ENCODE measurements around the gene AAK1. TPM values are rescaled to one million over a fixed set of nuclear protein-coding genes. Genes with fewer than 3 reads are reported as not detected.

Gene AAK1
- total RNA-seq, 1 experiment from 2014 or later, result 46.8 TPM

DNA sequence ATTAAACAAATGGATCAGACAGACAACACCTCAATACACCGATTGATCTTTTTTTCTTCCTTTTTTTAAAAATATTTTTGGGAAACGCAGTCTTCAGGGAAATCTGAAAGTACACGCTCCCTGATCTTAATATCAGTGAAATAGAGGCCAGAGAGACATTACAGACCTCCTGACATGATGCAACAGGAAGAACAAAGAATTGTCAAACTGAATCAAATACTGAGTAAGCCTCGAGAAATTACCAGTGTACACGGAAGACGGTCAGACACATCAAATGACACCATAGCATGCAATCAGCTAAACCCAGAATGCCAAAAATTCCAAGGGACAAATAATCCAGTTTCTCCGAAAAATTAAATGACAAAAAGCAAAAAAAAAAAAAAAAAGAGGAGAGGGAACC, 126.1 kb downstream of the AAK1 start:
- H2AFZ ChIP-seq (ENCODE audit: low read length), result no peak overlapping the region
- ChIA-PET POLR2A (ENCODE audit: unreplicated experiment) (no interaction called here), CTCF (no interaction called here)
- H3K4me2 ChIP-seq (ENCODE audit: low read length), result no peak overlapping the region
- no peaks in the 10 kb centered on the region for H3K9me2 ChIP-seq (replicated peaks; ENCODE audit: low read length)
- no peak for ATAC-seq
- H4K20me1 ChIP-seq (ENCODE audit: low read length), result no peaks in the 10 kb centered on the region
- peaks cover 10% of the 10 kb centered on the region for H3K4me1 ChIP-seq (ENCODE audit: insufficient read depth, low read length)
- TF ChIP-seq CTCF (conservative IDR thresholded peaks at IDR 0.05; ENCODE audit: low read depth, low read length) (no peak), EZH2 (IDR thresholded peaks at IDR 0.05; ENCODE audit: low read length, unreplicated experiment) (no peak), EZH2phosphoT487 (IDR thresholded peaks at IDR 0.05; ENCODE audit: borderline replicate concordance, low read length) (no peak)
- intact Hi-C loops (cut with micrococcal nuclease), result no loop called here
- no peak overlapping the region for H3K4me3 ChIP-seq (ENCODE audit: low read length)
- H3K27me3 ChIP-seq (ENCODE audit: low read length), result no peaks in the 10 kb centered on the region
- no peaks in the 10 kb centered on the region for H3F3A ChIP-seq (ENCODE audit: low read length, unreplicated experiment)
- H3K9me3 ChIP-seq (ENCODE audit: low read length), result no peaks in the 10 kb centered on the region
- H3K27ac ChIP-seq (ENCODE audit: low read length), result no peak overlapping the region
- H3K79me2 ChIP-seq (ENCODE audit: low read length), result no peaks in the 10 kb centered on the region
- no TSS peak for BruUV-seq (replicated peaks)
- DNase-seq, result no peak
- H3K36me3 ChIP-seq (ENCODE audit: low read depth, low read length), result peaks cover 24% of the 10 kb centered on the region
- H3K9ac ChIP-seq (ENCODE audit: low read length), result no peak overlapping the region

DNA sequence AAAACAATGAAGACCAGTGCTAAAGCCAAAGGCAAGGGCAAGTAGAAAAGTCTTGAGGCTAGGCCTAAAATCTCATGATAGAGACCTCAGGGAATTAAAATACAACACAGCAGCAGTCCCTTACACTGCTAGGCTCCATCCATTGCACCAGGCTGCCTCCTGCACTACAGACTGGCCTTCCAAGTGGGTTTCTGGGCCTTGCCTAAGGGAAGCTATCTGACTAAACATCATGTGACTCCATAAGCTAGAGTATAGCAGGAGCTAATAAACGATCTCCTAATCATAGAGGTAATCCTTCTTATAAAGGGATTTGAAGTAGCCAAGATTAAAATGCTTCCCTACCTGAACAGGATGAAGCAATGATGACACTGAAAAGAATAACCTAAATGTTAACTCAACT, 128.7 kb downstream of the AAK1 start:
- Histone ChIP-seq H3F3A (ENCODE audit: low read length, unreplicated experiment) (no peaks in the 10 kb centered on the region), H3K9ac (ENCODE audit: low read length) (no peak overlapping the region), H3K27ac (ENCODE audit: low read length) (no peak overlapping the region), H3K4me2 (ENCODE audit: low read length) (no peak overlapping the region), H4K20me1 (ENCODE audit: low read length) (no peaks in the 10 kb centered on the region), H3K9me2 (replicated peaks; ENCODE audit: low read length) (no peaks in the 10 kb centered on the region), H3K36me3 (ENCODE audit: low read depth, low read length) (peaks cover 34% of the 10 kb centered on the region), H3K4me3 (ENCODE audit: low read length) (no peak overlapping the region), H3K27me3 (ENCODE audit: low read length) (no peaks in the 10 kb centered on the region), H2AFZ (ENCODE audit: low read length) (no peak overlapping the region), H3K79me2 (ENCODE audit: low read length) (no peaks in the 10 kb centered on the region), H3K9me3 (ENCODE audit: low read length) (no peaks in the 10 kb centered on the region), H3K4me1 (ENCODE audit: insufficient read depth, low read length) (peaks cover 10% of the 10 kb centered on the region)
- CTCF ChIA-PET, result interaction anchor here (0.6 kb wide), 1 partner anchor 77 kb away, joined by 3 read pairs; no protein-coding TSS in a partner anchor
- TF ChIP-seq CTCF (conservative IDR thresholded peaks at IDR 0.05; ENCODE audit: low read depth, low read length) (no peak), EZH2phosphoT487 (IDR thresholded peaks at IDR 0.05; ENCODE audit: borderline replicate concordance, low read length) (no peak), EZH2 (IDR thresholded peaks at IDR 0.05; ENCODE audit: low read length, unreplicated experiment) (no peak)
- POLR2A ChIA-PET (ENCODE audit: unreplicated experiment), result no interaction called here
- intact Hi-C loops (cut with micrococcal nuclease), result no loop called here
- ATAC-seq, result no peak; the same call in 1 of the 2 replicates
- no TSS peak for BruUV-seq (replicated peaks)
- DNase-seq, result no peak

DNA sequence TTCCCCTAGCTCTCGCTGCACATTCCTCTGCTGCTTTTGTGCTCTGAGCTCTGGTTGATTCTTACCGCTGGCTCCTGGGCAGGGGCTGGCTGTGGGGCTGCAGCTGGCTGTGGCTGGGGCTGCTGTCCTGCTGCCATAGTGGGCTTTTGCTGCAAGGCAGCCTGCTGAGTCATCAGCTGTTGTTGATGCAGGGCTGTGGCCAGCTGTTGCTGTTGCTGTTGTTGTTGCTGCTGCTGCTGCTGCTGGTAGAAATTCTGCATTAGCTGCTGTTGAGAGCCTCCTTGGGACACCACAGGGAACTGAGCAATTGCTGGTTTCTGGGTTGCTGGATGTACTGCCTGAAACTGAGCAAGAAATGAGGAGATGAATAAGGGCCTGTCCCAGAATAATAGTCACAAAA, 129.1 kb downstream of the AAK1 start:
- no peak for DNase-seq
- no peak overlapping the region for H3K9ac ChIP-seq (ENCODE audit: low read length)
- intact Hi-C loops (cut with micrococcal nuclease), result no loop called here
- H3K9me2 ChIP-seq (replicated peaks; ENCODE audit: low read length), result no peaks in the 10 kb centered on the region
- TF ChIP-seq EZH2phosphoT487 (IDR thresholded peaks at IDR 0.05; ENCODE audit: borderline replicate concordance, low read length), result no peak
- TF ChIP-seq EZH2 (IDR thresholded peaks at IDR 0.05; ENCODE audit: low read length, unreplicated experiment), result no peak
- TF ChIP-seq CTCF (conservative IDR thresholded peaks at IDR 0.05; ENCODE audit: low read depth, low read length), result no peak
- CTCF ChIA-PET, result no interaction called here
- POLR2A ChIA-PET (ENCODE audit: unreplicated experiment), result no interaction called here
- H3K9me3 ChIP-seq (ENCODE audit: low read length), result no peaks in the 10 kb centered on the region
- H3K27ac ChIP-seq (ENCODE audit: low read length), result no peak overlapping the region
- ATAC-seq, result no peak; the same call in none of the 2 replicates
- H3K4me3 ChIP-seq (ENCODE audit: low read length), result no peak overlapping the region
- no peaks in the 10 kb centered on the region for H3F3A ChIP-seq (ENCODE audit: low read length, unreplicated experiment)
- no TSS peak for BruUV-seq (replicated peaks)
- H3K36me3 ChIP-seq (ENCODE audit: low read depth, low read length), result peaks cover 30% of the 10 kb centered on the region
- no peak overlapping the region for H3K4me2 ChIP-seq (ENCODE audit: low read length)
- H3K27me3 ChIP-seq (ENCODE audit: low read length), result no peaks in the 10 kb centered on the region
- H2AFZ ChIP-seq (ENCODE audit: low read length), result no peak overlapping the region
- H3K79me2 ChIP-seq (ENCODE audit: low read length), result no peaks in the 10 kb centered on the region
- no peaks in the 10 kb centered on the region for H4K20me1 ChIP-seq (ENCODE audit: low read length)
- peaks cover 9% of the 10 kb centered on the region for H3K4me1 ChIP-seq (ENCODE audit: insufficient read depth, low read length)
